HG03095 (cell line): ENCODE data around the gene SMOC1.

Source experiments
- ATAC-seq: cut with Tn5 transposase; IDR thresholded peaks from one replicate; pipeline ENCODE4 v1.9.1; 2021; ENCODE audit warnings: moderate library complexity; ENCODE audit not compliant: unreplicated experiment

The SMOC1 gene

GRCh38 chr14:69879175-69880043 lies at the start of gene SMOC1:
TSS of gene SMOC1 (plus strand) at chr14:69879416. CDS start at chr14:69879679, 263 bp downstream.
- ATAC-seq = no peak

- no peak for ATAC-seq
These were observed 40.3 kb upstream of the SMOC1 start for GRCh38 chr14:69838881-69839416.

- ATAC-seq = no peak
These were observed 39.6 kb upstream of the SMOC1 start for GRCh38 chr14:69839661-69840060.

- ATAC-seq = no peak
These were observed 37.6 kb upstream of the SMOC1 start for GRCh38 chr14:69841656-69842055.

GRCh38 chr14:69842686-69843420 lies 36.4 kb upstream of the SMOC1 start:
- no peak for ATAC-seq

- no peak for ATAC-seq
These were observed 35.0 kb upstream of the SMOC1 start for GRCh38 chr14:69844171-69844570.

GRCh38 chr14:69845050-69845581 lies 34.1 kb upstream of the SMOC1 start:
- ATAC-seq = no peak

GRCh38 chr14:69845787-69846186 lies 33.4 kb upstream of the SMOC1 start:
- no peak for ATAC-seq

GRCh38 chr14:69848156-69848555 lies 31.1 kb upstream of the SMOC1 start:
- no peak for ATAC-seq

- ATAC-seq = no peak
These were observed 30.3 kb upstream of the SMOC1 start for GRCh38 chr14:69848903-69849391.

- no peak for ATAC-seq
These were observed 29.0 kb upstream of the SMOC1 start for GRCh38 chr14:69850086-69850735.

- ATAC-seq = no peak
These were observed 28.5 kb upstream of the SMOC1 start for GRCh38 chr14:69850736-69851112.

GRCh38 chr14:69852531-69853321 lies 26.5 kb upstream of the SMOC1 start:
- ATAC-seq = no peak

GRCh38 chr14:69853774-69854173 lies 25.4 kb upstream of the SMOC1 start:
- no peak for ATAC-seq

GRCh38 chr14:69854598-69854997 lies 24.6 kb upstream of the SMOC1 start:
- ATAC-seq = no peak

- ATAC-seq = no peak
These were observed 23.9 kb upstream of the SMOC1 start for GRCh38 chr14:69855180-69855832.

GRCh38 chr14:69858801-69859200 lies 20.4 kb upstream of the SMOC1 start:
- ATAC-seq = no peak

- no peak for ATAC-seq
These were observed 19.6 kb upstream of the SMOC1 start for GRCh38 chr14:69859591-69859990.

- no peak for ATAC-seq
These were observed 19.0 kb upstream of the SMOC1 start for GRCh38 chr14:69860221-69860620.
